CMK (cell line): Measurements from ENCODE around the gene RNF181.
"Not testable (repeated sequence)": the region's sequence is repeated elsewhere in the genome, so short reads cannot be mapped to it uniquely, and the experiment has no call there.

Experiments used
- DNase-seq: peaks from one replicate; pipeline ENCODE4 v3.0.0-alpha.2; 2010; ENCODE audit warnings: low read depth

The RNF181 gene

GRCh38 chr2:85595301-85596025, at the start of gene RNF181:
Gene RNF181 (plus strand): TSS chr2:85595745. CDS start chr2:85595764, 19 bp downstream.
- DNase-seq: peak; percentile 96

DNA sequence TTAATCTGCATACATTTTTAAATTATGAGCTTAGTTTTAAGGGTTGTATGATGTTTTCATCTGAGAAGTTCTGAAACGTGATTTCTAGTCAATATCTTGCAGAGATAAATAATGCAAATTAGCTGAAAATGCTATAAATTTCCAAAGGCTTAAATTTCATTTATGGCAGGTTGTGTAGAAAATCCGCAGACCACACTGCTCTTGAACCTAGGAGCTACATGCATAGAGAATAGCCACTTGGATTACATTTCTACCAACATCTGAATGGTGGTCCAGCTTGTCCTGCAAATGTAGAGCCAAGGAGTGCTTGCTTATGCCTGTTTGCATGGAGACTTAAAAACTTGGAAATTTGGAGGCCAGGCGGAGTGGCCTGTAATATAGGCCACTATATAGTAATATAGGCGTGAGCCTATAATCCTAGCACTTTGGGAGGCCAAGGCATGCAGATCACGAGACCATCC, 49.7 kb upstream of the RNF181 start:
- DNase-seq: no peak

DNA sequence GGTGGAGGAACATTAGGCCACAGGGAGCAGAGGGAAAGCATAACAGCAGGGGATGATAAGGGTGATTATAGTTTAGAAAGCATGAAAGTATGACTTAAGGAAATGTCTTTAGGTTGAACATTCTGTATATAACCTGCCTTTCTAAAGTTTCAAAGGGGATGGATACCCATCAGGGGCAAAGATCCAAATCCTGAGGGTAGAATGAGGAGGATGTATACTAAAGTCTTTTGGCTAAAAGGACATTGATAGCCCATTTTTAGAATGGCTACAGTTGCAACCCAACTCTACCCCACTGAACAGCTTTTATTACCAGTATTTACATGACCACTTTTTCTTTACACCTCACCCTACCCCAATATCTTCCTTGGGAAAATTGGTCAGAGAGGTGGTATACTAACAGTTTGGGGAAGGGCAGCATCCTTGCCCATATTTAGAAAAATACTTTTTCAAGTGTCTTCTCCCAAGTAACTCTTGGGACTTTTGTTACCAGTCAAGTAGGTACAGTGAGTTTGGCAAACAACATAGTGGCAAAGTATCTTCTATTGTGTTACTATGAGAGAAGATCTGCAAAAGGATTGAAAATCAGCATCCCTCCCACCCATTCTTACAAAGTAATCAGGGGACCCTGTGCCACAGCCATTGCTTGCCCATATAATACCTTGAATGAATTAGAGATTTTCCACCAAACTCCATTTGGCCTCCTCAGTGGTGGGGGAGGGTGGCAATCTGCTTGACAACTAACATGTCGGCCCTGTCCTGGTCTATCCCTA, 48.3 kb upstream of the RNF181 start:
- no peak for DNase-seq

- no peak for DNase-seq
Measured at GRCh38 chr2:85547859-85548607, 47.5 kb upstream of the RNF181 start.

- no peak for DNase-seq
Measured at GRCh38 chr2:85548608-85548900, 47.0 kb upstream of the RNF181 start.

DNA sequence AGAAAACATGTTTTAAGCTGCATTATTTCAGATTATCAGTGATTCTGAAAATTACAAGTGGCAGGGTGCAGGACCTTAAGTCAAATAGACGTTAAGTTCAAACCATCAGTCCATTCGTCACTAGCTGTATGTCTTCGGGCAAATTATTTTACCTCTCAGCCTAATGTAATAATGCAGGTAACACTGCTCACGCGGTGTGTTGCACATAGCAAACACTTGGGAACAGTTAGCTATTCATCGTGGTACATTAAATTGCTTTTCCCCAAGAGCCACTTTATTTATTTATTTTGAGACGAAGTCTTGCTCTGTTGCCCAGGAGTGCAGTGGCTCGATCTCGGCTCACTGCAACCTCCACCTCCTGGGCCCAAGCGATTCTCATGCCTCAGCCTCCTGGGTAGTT, 46.5 kb upstream of the RNF181 start:
- no peak for DNase-seq

DNA sequence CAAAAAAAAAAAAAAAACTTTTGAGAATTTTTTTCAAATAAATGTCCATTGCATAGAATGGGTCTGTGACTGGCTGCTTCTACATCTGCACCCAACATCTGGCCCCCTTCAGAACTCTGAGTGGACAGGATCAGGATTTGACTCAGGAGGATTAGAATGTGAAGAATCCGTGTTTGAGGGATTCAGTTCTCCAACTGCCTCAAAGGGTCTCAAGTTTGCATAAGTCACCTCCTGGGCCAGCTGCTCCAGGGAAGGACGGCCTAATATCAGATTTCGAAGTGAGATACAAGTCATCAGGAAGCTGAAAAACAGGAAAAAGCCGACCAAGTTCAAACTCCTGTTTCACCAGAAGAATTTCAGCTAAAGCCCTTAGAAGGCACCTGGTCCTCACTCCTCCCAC, 45.7 kb upstream of the RNF181 start:
- no peak for DNase-seq

DNA sequence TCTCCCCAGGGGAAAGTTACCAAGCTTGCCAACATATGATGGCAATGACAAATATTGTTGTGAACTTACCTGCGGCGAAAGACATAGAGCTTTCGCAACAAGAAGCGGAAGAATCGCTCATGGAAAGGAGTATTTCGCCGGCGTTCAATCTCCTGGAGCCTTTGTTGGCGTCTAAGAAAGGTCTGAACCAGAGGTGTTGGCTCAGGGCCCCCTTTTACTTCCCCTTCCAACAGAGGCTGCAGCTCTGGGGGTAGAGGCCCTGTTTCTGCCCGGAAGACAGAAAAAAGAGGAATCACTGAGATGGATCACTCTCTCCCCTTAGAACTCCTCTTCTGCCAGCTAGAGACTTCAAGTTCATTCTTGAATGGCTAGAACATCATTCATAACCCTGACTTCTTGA, 45.1 kb upstream of the RNF181 start:
- no peak for DNase-seq

GRCh38 chr2:85551698-85552678, 43.6 kb upstream of the RNF181 start:
- peak; percentile 68 for DNase-seq

DNA sequence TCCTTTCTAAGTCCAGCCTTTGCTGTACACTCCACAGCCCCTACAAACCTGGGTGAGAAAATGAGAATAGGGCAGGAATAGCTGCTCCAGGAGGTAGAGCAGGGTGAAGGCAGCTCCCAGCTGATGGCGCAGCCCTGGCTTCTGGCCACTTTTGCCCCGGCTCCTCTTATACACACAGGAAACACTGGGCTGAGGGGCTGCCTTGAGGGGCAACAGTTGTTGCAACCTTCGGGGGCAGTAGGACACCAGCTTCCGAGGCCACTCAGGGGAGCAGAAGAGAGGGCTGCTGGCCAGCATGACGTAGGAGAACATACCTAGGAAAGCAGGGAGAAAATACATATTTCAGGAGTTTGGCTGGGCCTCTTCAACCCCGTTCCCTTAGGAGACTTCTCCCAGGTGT, 42.4 kb upstream of the RNF181 start:
- DNase-seq: no peak

DNA sequence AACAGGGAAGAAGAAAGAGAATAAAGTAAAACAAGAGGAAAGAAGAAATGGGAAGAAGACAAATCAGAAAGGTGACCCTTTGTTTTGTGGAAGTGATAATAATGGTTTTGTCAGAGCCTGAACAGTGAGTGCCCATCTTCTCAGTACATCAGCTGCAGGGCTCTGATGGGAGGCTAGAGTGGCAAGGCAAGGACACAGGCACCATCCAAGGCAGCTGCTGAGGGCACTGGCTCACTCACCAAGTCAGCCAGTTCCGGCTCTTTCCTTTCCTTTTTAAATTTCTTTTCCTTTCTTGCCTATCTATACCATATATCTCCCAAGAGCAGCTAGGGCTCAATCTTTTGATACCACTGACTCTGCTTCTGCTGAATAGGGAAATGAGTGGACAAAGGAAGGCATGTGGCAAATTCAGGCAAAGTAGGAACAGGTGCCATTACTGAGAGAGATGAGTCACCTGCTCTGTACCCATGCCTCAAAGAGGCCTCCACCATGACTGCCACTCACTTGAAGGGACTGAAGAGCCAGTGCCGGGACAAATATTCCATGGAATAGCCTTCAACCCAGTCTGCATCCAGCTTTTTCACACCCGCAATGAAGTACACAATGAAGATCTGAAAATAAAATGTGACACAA, 40.4 kb upstream of the RNF181 start:
- DNase-seq: no peak

- no peak for DNase-seq
Measured at GRCh38 chr2:85557130-85557529, 38.4 kb upstream of the RNF181 start.

DNA sequence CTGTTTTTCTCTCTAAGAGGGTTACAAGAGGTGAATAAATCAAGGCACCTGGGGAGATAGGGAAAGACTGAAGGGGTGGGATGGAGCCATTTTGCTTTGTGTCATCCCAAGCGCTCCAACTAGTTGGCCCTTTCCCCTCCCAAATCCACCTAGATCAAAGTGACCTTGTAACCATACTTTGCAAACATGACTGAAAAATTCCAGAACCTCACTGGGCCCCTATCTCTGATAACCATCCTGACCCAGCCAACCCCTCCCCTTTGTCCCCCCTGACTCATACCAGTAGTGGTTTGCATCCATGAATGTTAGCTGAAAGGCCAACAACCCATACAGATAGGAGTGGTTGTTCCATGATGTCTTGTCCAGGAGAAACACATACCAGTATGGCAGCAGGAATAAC, 37.4 kb upstream of the RNF181 start:
- DNase-seq: no peak

- DNase-seq: not testable (repeated sequence)
Measured at GRCh38 chr2:85560403-85560726, 35.2 kb upstream of the RNF181 start.

GRCh38 chr2:85560812-85561279, 34.7 kb upstream of the RNF181 start:
- DNase-seq: no peak

GRCh38 chr2:85561280-85562212, 34.0 kb upstream of the RNF181 start, which contains the start of gene GGCX:
Gene GGCX (minus strand): TSS chr2:85561493. CDS start chr2:85561428, 65 bp downstream.
- DNase-seq: peak; percentile 88

DNA sequence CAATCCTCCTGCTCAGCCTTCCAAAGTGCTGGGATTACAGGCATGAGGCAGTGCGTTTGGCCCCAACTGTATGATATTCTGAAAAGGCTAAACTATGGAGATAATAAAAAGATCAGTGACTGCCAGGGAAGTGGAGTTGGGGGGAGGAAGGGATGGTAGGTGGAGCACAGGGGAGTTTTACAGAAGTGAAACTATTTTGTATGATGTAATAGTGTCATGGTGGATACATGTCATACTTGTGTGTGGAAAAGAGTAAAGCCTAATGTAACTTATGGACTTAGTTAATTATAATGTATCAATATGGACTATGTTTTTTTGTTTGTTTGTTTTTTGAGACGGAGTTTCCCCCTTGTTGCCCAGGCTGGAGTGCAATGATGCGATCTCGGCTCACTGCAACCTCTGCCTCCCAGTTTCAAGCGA, 31.4 kb upstream of the RNF181 start:
- DNase-seq: no peak

GRCh38 chr2:85566265-85566664, 29.3 kb upstream of the RNF181 start:
- no peak for DNase-seq

GRCh38 chr2:85575739-85576138, 19.8 kb upstream of the RNF181 start:
- no peak for DNase-seq

DNA sequence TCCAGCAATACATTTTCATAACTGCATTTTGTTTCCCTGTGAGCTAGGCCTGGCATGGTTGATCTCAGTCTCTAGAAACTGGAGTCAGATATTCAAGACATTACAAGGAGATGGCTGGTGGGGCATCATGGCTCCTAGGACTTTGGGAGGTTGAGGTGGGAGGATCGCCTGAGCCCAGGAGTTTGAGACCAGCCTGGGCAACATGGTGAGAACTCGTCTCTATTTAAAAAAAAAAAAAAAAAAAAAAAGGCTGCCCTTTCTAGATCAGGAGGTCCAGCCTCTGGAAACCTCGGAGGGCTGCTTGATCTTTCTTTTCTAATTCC, 18.5 kb upstream of the RNF181 start:
- DNase-seq: no peak
